Trophoblast cell (in vitro differentiated cells and primary cell): ENCODE measurements around the gene DNM3.
A peak's percentile ranks its signal among the peaks of the same experiment; 100 is the strongest.

Source experiments
- DNase-seq, 2 donors: peaks; one replicate each; pipeline ENCODE4 v3.0.0-alpha.2; 2016
- H2AFZ ChIP-seq: 2 replicates; pipeline ENCODE4 v1.6.1; 2013; ENCODE audit warnings: low read length, moderate library complexity, mild to moderate bottlenecking; ENCODE audit not compliant: insufficient read depth, poor library complexity
- H2AK5ac ChIP-seq: 2 replicates; pipeline ENCODE4 v1.6.1; 2013; ENCODE audit warnings: mild to moderate bottlenecking, low read length
- H2BK120ac ChIP-seq: 2 replicates; pipeline ENCODE4 v1.6.1; 2013; ENCODE audit warnings: low read length, mild to moderate bottlenecking, moderate library complexity; ENCODE audit not compliant: insufficient read depth, poor library complexity
- H2BK12ac ChIP-seq: 2 replicates; pipeline ENCODE4 v1.6.1; 2013; ENCODE audit warnings: mild to moderate bottlenecking, low read length, moderate library complexity
- H2BK5ac ChIP-seq: 2 replicates; pipeline ENCODE4 v1.6.1; 2013; ENCODE audit warnings: low read length, low read depth, moderate library complexity, mild to moderate bottlenecking; ENCODE audit not compliant: poor library complexity
- H3K14ac ChIP-seq: 2 replicates; pipeline ENCODE4 v1.6.1; 2013; ENCODE audit warnings: mild to moderate bottlenecking, low read length
- H3K18ac ChIP-seq: 2 replicates; pipeline ENCODE4 v1.6.1; 2013; ENCODE audit warnings: mild to moderate bottlenecking, low read length
- H3K23ac ChIP-seq: 2 replicates; pipeline ENCODE4 v1.6.1; 2013; ENCODE audit warnings: low read length
- H3K27ac ChIP-seq: 2 replicates; pipeline ENCODE4 v1.5.1; 2013; ENCODE audit warnings: low read depth, mild to moderate bottlenecking, inconsistent platforms, low read length, moderate library complexity
- H3K27me3 ChIP-seq: 2 replicates; pipeline ENCODE4 v1.6.1; 2013; ENCODE audit warnings: inconsistent platforms, mild to moderate bottlenecking, low read length, moderate library complexity; ENCODE audit not compliant: insufficient read depth
- H3K36me3 ChIP-seq, 2 experiments: 1 replicate in 1 of 2; 2 replicates in 1 of 2; pipeline ENCODE4 v1.6.1; 2013; ENCODE audit warnings: low read length in 2 of 2, mild to moderate bottlenecking in 2 of 2, moderate library complexity in 1 of 2; ENCODE audit not compliant: insufficient read depth in 2 of 2, control insufficient read depth in 1 of 2
- H3K4ac ChIP-seq: 2 replicates; pipeline ENCODE4 v1.6.1; 2013; ENCODE audit warnings: low read depth, mild to moderate bottlenecking, low read length, moderate library complexity
- H3K4me1 ChIP-seq, 2 experiments: 1 replicate in 1 of 2; 2 replicates in 1 of 2; pipeline ENCODE4 v1.6.1; 2013; ENCODE audit warnings: low read length in 2 of 2, mild to moderate bottlenecking in 2 of 2, moderate library complexity in 1 of 2; ENCODE audit not compliant: insufficient read depth in 2 of 2, control insufficient read depth in 1 of 2
- H3K4me2 ChIP-seq: 2 replicates; pipeline ENCODE4 v1.6.1; 2013; ENCODE audit warnings: inconsistent platforms, mild to moderate bottlenecking, low read length, moderate library complexity
- H3K4me3 ChIP-seq: 2 replicates; pipeline ENCODE4 v1.5.1; 2013; ENCODE audit warnings: mild to moderate bottlenecking, low read depth, low read length, inconsistent platforms
- H3K79me1 ChIP-seq: one replicate; pipeline ENCODE4 v1.6.1; 2013; ENCODE audit warnings: low read length
- H3K79me2 ChIP-seq: 2 replicates; pipeline ENCODE4 v1.6.1; 2013; ENCODE audit warnings: low read length, mild to moderate bottlenecking; ENCODE audit not compliant: control insufficient read depth, insufficient read depth, poor library complexity
- H3K9ac ChIP-seq: 2 replicates; pipeline ENCODE4 v1.6.1; 2013; ENCODE audit warnings: mild to moderate bottlenecking, low read length
- H3K9me3 ChIP-seq: 2 replicates; pipeline ENCODE4 v1.6.1; 2013; ENCODE audit warnings: low read depth, mild to moderate bottlenecking, control low read depth, inconsistent platforms, low read length; ENCODE audit not compliant: insufficient read depth
- H4K12ac ChIP-seq: 2 replicates; pipeline ENCODE4 v1.6.1; 2013; ENCODE audit warnings: low read depth, mild to moderate bottlenecking, low read length, moderate library complexity
- H4K8ac ChIP-seq: 2 replicates; pipeline ENCODE4 v1.6.1; 2013; ENCODE audit warnings: low read depth, mild to moderate bottlenecking, low read length, moderate library complexity
- H4K91ac ChIP-seq: one replicate; pipeline ENCODE4 v1.6.1; 2013; ENCODE audit warnings: low read depth, mild to moderate bottlenecking, low read length, moderate library complexity
- WGBS: extraction: QIAGEN DNeasy Blood & Tissue Kit; methylation state at CpG from one replicate; pipeline ENCODE4 v1.1.7; 2013; ENCODE audit warnings: missing lambda C conversion rate; ENCODE audit not compliant: insufficient read length, insufficient coverage; ENCODE audit errors: extremely low coverage; 5-methylcytosine and 5-hydroxymethylcytosine counted together

Gene DNM3

GRCh38 chr1:171911506-171911905 is 70.2 kb downstream of the DNM3 start:
- H4K8ac ChIP-seq: no peak overlapping the region
- H3K36me3 ChIP-seq: no peaks in the 10 kb centered on the region
- H3K9me3 ChIP-seq: no peaks in the 10 kb centered on the region
- H4K12ac ChIP-seq: no peak overlapping the region
- no CpG with 5 or more reads among the region's 8 CpGs for WGBS
- DNase-seq: no peak
- no peak overlapping the region for H3K27ac ChIP-seq
- no peaks in the 10 kb centered on the region for H3K79me2 ChIP-seq
- no peak overlapping the region for H2BK12ac ChIP-seq
- H2AK5ac ChIP-seq: no peak overlapping the region
- no peak overlapping the region for H3K4me2 ChIP-seq
- no peak overlapping the region for H3K4me3 ChIP-seq
- H2BK120ac ChIP-seq: no peak overlapping the region
- no peak overlapping the region for H3K4ac ChIP-seq
- H3K23ac ChIP-seq: no peak overlapping the region
- H3K79me1 ChIP-seq: no peaks in the 10 kb centered on the region
- no peak overlapping the region for H3K14ac ChIP-seq
- H3K9ac ChIP-seq: no peak overlapping the region
- H3K27me3 ChIP-seq: no peaks in the 10 kb centered on the region
- H3K18ac ChIP-seq: no peak overlapping the region
- no peak overlapping the region for H4K91ac ChIP-seq
- H2AFZ ChIP-seq: no peak overlapping the region
- H2BK5ac ChIP-seq: no peak overlapping the region
- no peaks in the 10 kb centered on the region for H3K4me1 ChIP-seq

GRCh38 chr1:171912509-171913175 is 71.3 kb downstream of the DNM3 start:
- H2BK5ac ChIP-seq: no peak overlapping the region
- no peak overlapping the region for H2BK12ac ChIP-seq
- no peak overlapping the region for H3K14ac ChIP-seq
- no peak for DNase-seq
- no peak overlapping the region for H3K4me2 ChIP-seq
- H2AFZ ChIP-seq: no peak overlapping the region
- no peak overlapping the region for H3K18ac ChIP-seq
- no peaks in the 10 kb centered on the region for H3K4me1 ChIP-seq
- no peak overlapping the region for H3K4me3 ChIP-seq
- no peaks in the 10 kb centered on the region for H3K36me3 ChIP-seq
- no peaks in the 10 kb centered on the region for H3K27me3 ChIP-seq
- no peaks in the 10 kb centered on the region for H3K79me2 ChIP-seq
- H3K27ac ChIP-seq: no peak overlapping the region
- H4K12ac ChIP-seq: no peak overlapping the region
- H4K91ac ChIP-seq: no peak overlapping the region
- no peak overlapping the region for H3K4ac ChIP-seq
- H3K9me3 ChIP-seq: no peaks in the 10 kb centered on the region
- H2BK120ac ChIP-seq: no peak overlapping the region
- H3K23ac ChIP-seq: no peak overlapping the region
- no peak overlapping the region for H2AK5ac ChIP-seq
- no peak overlapping the region for H3K9ac ChIP-seq
- no peaks in the 10 kb centered on the region for H3K79me1 ChIP-seq
- H4K8ac ChIP-seq: no peak overlapping the region
- no CpG with 5 or more reads among the region's 2 CpGs for WGBS

- Histone ChIP-seq H4K12ac (no peak overlapping the region), H3K79me1 (no peaks in the 10 kb centered on the region), H3K27me3 (no peaks in the 10 kb centered on the region), H3K4me3 (no peak overlapping the region), H3K36me3 (no peaks in the 10 kb centered on the region), H2AK5ac (no peak overlapping the region), H3K27ac (no peak overlapping the region), H3K79me2 (no peaks in the 10 kb centered on the region), H2BK12ac (no peak overlapping the region), H3K9me3 (no peaks in the 10 kb centered on the region), H3K23ac (no peak overlapping the region), H3K4ac (no peak overlapping the region), H2AFZ (no peak overlapping the region), H3K18ac (no peak overlapping the region), H4K91ac (no peak overlapping the region), H3K4me1 (no peaks in the 10 kb centered on the region), H2BK5ac (no peak overlapping the region), H3K9ac (no peak overlapping the region), H4K8ac (no peak overlapping the region), H2BK120ac (no peak overlapping the region), H3K4me2 (no peak overlapping the region), H3K14ac (no peak overlapping the region)
- DNase-seq: no peak
- WGBS: no CpG with 5 or more reads among the region's 2 CpGs
These were observed 72.1 kb downstream of the DNM3 start for GRCh38 chr1:171913385-171913784.

- Histone ChIP-seq H3K79me1 (no peaks in the 10 kb centered on the region), H2BK5ac (no peak overlapping the region), H3K14ac (no peak overlapping the region), H3K4me3 (no peak overlapping the region), H3K9ac (no peak overlapping the region), H3K79me2 (no peaks in the 10 kb centered on the region), H3K18ac (no peak overlapping the region), H4K8ac (no peak overlapping the region), H3K9me3 (no peaks in the 10 kb centered on the region), H3K36me3 (no peaks in the 10 kb centered on the region), H3K27ac (no peak overlapping the region), H2AK5ac (no peak overlapping the region), H4K12ac (no peak overlapping the region), H2BK120ac (no peak overlapping the region), H2AFZ (no peak overlapping the region), H2BK12ac (no peak overlapping the region), H3K27me3 (no peaks in the 10 kb centered on the region), H3K23ac (no peak overlapping the region), H4K91ac (no peak overlapping the region), H3K4ac (no peak overlapping the region), H3K4me1 (no peaks in the 10 kb centered on the region), H3K4me2 (no peak overlapping the region)
- peak in 1 of 2 donors; percentile 13 for DNase-seq
- WGBS: no CpG with 5 or more reads among the region's 3 CpGs
These were observed 75.0 kb downstream of the DNM3 start for GRCh38 chr1:171916315-171916771.
